ENCODE results near the gene SLC40A1. TPM values are rescaled to one million over a fixed set of nuclear protein-coding genes. Genes with fewer than 3 reads are reported as not detected.

The SLC40A1 gene
- total RNA-seq, 1 experiment from 2014 or later = 109 TPM

DNA sequence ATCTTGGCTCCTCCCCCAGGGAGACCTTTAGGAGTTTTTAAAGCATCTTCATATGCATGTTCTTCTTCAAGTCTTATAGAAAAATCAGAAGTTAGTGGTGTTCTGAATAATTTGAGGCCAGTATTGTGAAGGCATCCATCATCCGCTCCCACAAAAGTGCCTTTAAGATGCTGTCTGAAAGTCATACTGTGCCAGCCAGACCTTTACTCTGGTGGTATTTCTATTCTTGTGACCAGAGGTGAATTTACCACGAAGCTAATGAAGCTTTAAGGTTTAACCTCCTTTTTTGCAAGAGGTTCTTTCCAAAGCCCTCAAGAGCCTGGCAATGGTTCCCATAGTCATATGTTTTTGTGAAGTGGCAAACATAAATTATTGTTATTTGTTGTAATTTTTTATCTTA, 54.3 kb downstream of the SLC40A1 start:
- no peak for DNase-seq
- Mint-ChIP-seq H3K9me3 (ENCODE audit: unreplicated experiment) (peaks cover 7% of the 10 kb centered on the region), H3K36me3 (ENCODE audit: insufficient read depth, unreplicated experiment) (no peaks in the 10 kb centered on the region), H3K4me1 (ENCODE audit: low read depth, unreplicated experiment) (peaks cover 14% of the 10 kb centered on the region), H3K27ac (ENCODE audit: unreplicated experiment) (no peak overlapping the region), H3K4me3 (ENCODE audit: unreplicated experiment) (no peak overlapping the region), H3K27me3 (ENCODE audit: insufficient read depth, unreplicated experiment) (no peaks in the 10 kb centered on the region)
- no peak overlapping the region for H3K4me3 ChIP-seq (ENCODE audit: low read depth, low read length)
- H3K27me3 ChIP-seq (replicated peaks; ENCODE audit: control insufficient read depth, insufficient read depth, low read length) = no peaks in the 10 kb centered on the region
- TF ChIP-seq, protein P1, sequence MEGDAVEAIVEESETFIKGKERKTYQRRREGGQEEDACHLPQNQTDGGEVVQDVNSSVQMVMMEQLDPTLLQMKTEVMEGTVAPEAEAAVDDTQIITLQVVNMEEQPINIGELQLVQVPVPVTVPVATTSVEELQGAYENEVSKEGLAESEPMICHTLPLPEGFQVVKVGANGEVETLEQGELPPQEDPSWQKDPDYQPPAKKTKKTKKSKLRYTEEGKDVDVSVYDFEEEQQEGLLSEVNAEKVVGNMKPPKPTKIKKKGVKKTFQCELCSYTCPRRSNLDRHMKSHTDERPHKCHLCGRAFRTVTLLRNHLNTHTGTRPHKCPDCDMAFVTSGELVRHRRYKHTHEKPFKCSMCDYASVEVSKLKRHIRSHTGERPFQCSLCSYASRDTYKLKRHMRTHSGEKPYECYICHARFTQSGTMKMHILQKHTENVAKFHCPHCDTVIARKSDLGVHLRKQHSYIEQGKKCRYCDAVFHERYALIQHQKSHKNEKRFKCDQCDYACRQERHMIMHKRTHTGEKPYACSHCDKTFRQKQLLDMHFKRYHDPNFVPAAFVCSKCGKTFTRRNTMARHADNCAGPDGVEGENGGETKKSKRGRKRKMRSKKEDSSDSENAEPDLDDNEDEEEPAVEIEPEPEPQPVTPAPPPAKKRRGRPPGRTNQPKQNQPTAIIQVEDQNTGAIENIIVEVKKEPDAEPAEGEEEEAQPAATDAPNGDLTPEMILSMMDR (IDR thresholded peaks at IDR 0.05; ENCODE audit: insufficient read depth in 1 of 2, low read depth in 1 of 2, low read length in 1 of 2, severe bottlenecking in 1 of 2, unreplicated experiment in 1 of 2) = no peak
- ChIA-PET CTCF (no interaction called here), POLR2A (interaction anchor here (0.6 kb wide), 1 partner anchor 54 kb away, joined by 3 read pairs; the partner anchor contains the start of gene SLC40A1)
- no peaks in the 10 kb centered on the region for H3K9me3 ChIP-seq
- BruUV-seq (replicated peaks) = no TSS peak
- H3K36me3 ChIP-seq (ENCODE audit: control insufficient read depth, insufficient read depth, low read length) = no peaks in the 10 kb centered on the region
- intact Hi-C loops (cut with micrococcal nuclease; ENCODE audit: unreplicated experiment) = no loop called here
- H3K4me1 ChIP-seq = peaks cover 37% of the 10 kb centered on the region

DNA sequence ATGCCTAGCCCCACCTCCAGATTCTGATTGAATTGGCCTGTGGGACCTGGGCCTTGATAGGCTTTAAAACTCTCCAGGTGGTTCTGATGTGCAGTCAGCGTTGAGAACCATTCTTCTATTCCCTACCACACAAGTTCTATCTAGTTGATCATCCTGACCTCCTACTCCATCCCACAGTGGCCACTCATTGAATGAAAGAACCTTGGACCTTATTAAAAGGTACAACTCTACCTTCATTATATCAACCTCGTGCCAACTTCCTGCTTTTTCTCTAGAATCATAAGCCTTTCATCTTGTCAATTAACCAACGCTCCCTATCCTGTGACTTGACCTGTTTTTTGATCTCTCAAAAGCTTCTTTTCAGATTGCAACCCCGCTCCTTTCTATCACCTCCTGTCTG, 55.8 kb downstream of the SLC40A1 start:
- peaks cover 37% of the 10 kb centered on the region for H3K4me1 ChIP-seq

DNA sequence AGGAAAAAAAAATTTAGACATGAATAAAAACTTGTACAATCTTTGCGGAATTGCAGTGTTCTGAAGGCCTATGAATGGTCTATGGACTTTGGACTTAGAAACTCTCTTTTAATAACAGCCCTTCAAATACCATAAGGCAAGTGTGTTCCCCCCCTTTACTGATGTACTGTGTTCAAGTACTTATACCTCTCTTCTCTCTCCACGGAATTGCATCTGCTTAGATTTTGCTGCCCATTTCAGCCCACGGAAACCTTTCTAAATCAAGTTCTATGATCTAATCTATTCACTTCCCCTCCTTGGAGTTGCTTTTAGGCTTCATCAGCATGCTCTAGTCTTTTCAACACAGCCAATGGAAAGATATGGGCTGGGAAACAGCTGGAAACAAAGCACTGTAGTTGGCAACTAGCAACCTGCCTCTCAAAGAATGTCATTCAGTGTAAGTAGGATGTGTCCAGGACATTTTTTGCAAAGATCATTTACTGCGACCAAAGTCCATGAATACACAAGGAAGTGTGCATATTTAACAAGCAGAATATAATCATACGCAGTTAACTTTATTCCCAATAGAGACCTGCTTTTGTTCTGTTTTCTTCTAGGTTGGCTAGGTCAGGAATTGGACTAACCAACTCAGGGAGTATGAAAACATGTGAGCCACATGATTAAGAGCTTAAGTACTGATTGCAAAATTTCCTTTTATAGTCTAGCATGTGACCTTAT, 58.0 kb downstream of the SLC40A1 start:
- ChIA-PET POLR2A (no interaction called here), CTCF (no interaction called here)
- intact Hi-C loops (cut with micrococcal nuclease; ENCODE audit: unreplicated experiment) = loop anchor here (1.0 kb wide), 1 partner anchor 20 kb away; no protein-coding TSS in a partner anchor
- Mint-ChIP-seq H3K4me1 (ENCODE audit: low read depth, unreplicated experiment) (peaks cover 20% of the 10 kb centered on the region), H3K36me3 (ENCODE audit: insufficient read depth, unreplicated experiment) (no peaks in the 10 kb centered on the region), H3K4me3 (ENCODE audit: unreplicated experiment) (peak overlapping the region; percentile 2), H3K27me3 (ENCODE audit: insufficient read depth, unreplicated experiment) (no peaks in the 10 kb centered on the region), H3K9me3 (ENCODE audit: unreplicated experiment) (peaks cover under 1% of the 10 kb centered on the region), H3K27ac (ENCODE audit: unreplicated experiment) (peak overlapping the region; percentile 23)
- no TSS peak for BruUV-seq (replicated peaks)
- H3K4me1 ChIP-seq = peaks cover 24% of the 10 kb centered on the region
- peak; percentile 38 for DNase-seq
- TF ChIP-seq, protein P1 (IDR thresholded peaks at IDR 0.05; ENCODE audit: insufficient read depth in 1 of 2, low read depth in 1 of 2, low read length in 1 of 2, severe bottlenecking in 1 of 2, unreplicated experiment in 1 of 2) = no peak
- H3K9me3 ChIP-seq = no peaks in the 10 kb centered on the region
- H3K36me3 ChIP-seq (ENCODE audit: control insufficient read depth, insufficient read depth, low read length) = no peaks in the 10 kb centered on the region
- H3K27me3 ChIP-seq (replicated peaks; ENCODE audit: control insufficient read depth, insufficient read depth, low read length) = no peaks in the 10 kb centered on the region
- no peak overlapping the region for H3K4me3 ChIP-seq (ENCODE audit: low read depth, low read length)

More for the DNA sequence above, 55.8 kb downstream of the SLC40A1 start:
- no TSS peak for BruUV-seq (replicated peaks)
- DNase-seq = no peak
- ChIA-PET POLR2A (no interaction called here), CTCF (no interaction called here)
- Histone ChIP-seq H3K9me3 (no peaks in the 10 kb centered on the region), H3K36me3 (ENCODE audit: control insufficient read depth, insufficient read depth, low read length) (no peaks in the 10 kb centered on the region), H3K4me3 (ENCODE audit: low read depth, low read length) (no peak overlapping the region), H3K27me3 (replicated peaks; ENCODE audit: control insufficient read depth, insufficient read depth, low read length) (no peaks in the 10 kb centered on the region)
- no peaks in the 10 kb centered on the region for H3K9me3 Mint-ChIP-seq (ENCODE audit: unreplicated experiment)
- no peak overlapping the region for H3K27ac Mint-ChIP-seq (ENCODE audit: unreplicated experiment)
- no peaks in the 10 kb centered on the region for H3K27me3 Mint-ChIP-seq (ENCODE audit: insufficient read depth, unreplicated experiment)
- intact Hi-C loops (cut with micrococcal nuclease; ENCODE audit: unreplicated experiment) = no loop called here
- no peak overlapping the region for H3K4me3 Mint-ChIP-seq (ENCODE audit: unreplicated experiment)
- H3K36me3 Mint-ChIP-seq (ENCODE audit: insufficient read depth, unreplicated experiment) = no peaks in the 10 kb centered on the region
- H3K4me1 Mint-ChIP-seq (ENCODE audit: low read depth, unreplicated experiment) = peaks cover 14% of the 10 kb centered on the region
- TF ChIP-seq, protein P1 (IDR thresholded peaks at IDR 0.05; ENCODE audit: insufficient read depth in 1 of 2, low read depth in 1 of 2, low read length in 1 of 2, severe bottlenecking in 1 of 2, unreplicated experiment in 1 of 2) = no peak

All from Caco-2 (cell line).